Keratinocyte (primary cell): ENCODE data around the gene PCMTD2.

Source experiments
- EZH2 ChIP-seq: IDR thresholded peaks from one replicate; pipeline ENCODE4 v1.6.1; 2012; ENCODE audit warnings: inconsistent platforms, mild to moderate bottlenecking, low read length, moderate library complexity
- TF ChIP-seq, protein P1 (sequence below), 3 experiments: IDR thresholded peaks in 1 of 3; conservative IDR thresholded peaks in 1 of 3; optimal IDR thresholded peaks in 1 of 3; 2 replicates in 2 of 3; 3 replicates in 1 of 3; pipeline versions ENCODE3 to v1.5.1; 2011; ENCODE audit warnings: low read length in 3 of 3, mild to moderate bottlenecking in 3 of 3, moderate library complexity in 2 of 3, control low read depth in 1 of 3, inconsistent platforms in 1 of 3; ENCODE audit not compliant: insufficient read depth in 2 of 3; ENCODE audit errors: extremely low read depth in 1 of 3

DNA sequence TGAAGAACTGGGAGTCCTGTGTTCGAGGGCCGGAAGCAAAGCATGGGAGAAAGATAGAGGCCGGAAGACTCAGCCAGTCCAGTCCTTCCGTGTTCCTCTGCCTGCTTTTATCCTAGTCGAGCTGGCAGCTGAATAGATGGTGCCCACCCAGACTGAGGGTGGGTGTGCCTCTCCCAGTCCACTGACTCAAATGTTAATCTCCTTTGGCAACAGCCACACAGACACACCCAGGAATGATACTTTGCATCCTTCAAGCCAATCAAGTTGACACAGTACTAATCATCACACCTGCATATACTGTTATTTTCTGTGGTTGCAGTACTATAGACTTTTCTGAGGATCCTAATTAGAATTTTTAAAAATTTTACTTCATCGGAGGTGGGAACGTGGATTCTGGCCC is 21.3 kb downstream of the PCMTD2 start:
- TF ChIP-seq, protein P1, sequence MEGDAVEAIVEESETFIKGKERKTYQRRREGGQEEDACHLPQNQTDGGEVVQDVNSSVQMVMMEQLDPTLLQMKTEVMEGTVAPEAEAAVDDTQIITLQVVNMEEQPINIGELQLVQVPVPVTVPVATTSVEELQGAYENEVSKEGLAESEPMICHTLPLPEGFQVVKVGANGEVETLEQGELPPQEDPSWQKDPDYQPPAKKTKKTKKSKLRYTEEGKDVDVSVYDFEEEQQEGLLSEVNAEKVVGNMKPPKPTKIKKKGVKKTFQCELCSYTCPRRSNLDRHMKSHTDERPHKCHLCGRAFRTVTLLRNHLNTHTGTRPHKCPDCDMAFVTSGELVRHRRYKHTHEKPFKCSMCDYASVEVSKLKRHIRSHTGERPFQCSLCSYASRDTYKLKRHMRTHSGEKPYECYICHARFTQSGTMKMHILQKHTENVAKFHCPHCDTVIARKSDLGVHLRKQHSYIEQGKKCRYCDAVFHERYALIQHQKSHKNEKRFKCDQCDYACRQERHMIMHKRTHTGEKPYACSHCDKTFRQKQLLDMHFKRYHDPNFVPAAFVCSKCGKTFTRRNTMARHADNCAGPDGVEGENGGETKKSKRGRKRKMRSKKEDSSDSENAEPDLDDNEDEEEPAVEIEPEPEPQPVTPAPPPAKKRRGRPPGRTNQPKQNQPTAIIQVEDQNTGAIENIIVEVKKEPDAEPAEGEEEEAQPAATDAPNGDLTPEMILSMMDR (optimal IDR thresholded peaks at IDR 0.05 in 1 of 3, IDR thresholded peaks at IDR 0.05 in 1 of 3, conservative IDR thresholded peaks at IDR 0.05 in 1 of 3; ENCODE audit: extremely low read depth in 1 of 3, insufficient read depth in 2 of 3, low read length in 3 of 3) = no peak
- TF ChIP-seq EZH2 = no peak
